SIG-M5 treated with dmso at 0.1 percent for 504 hours (cell line): Measurements from ENCODE around the gene MAOB.

ENCODE experiments used
- DNase-seq: peaks from one replicate; lab custom pipeline; 2025; ENCODE audit not compliant: unreplicated experiment; lab: John Stamatoyannopoulos, UW

MAOB gene

GRCh38 chrX:43718081-43718480 is 164.2 kb downstream of the MAOB start:
- DNase-seq: no peak

GRCh38 chrX:43717161-43717560 is 165.1 kb downstream of the MAOB start:
- DNase-seq: no peak

- DNase-seq: no peak
These were observed 165.6 kb downstream of the MAOB start for GRCh38 chrX:43716696-43717095.
